CD14-positive monocyte (primary cell): ENCODE results near the gene CAPG. TPM values are rescaled to one million over a fixed set of nuclear protein-coding genes. Genes with fewer than 3 reads are reported as not detected.

Experiments
- DNase-seq, 3 donors: peaks; one replicate each; pipeline ENCODE4 v3.0.0-alpha.2; 2011 to 2022
- H2AFZ ChIP-seq: 2 replicates; pipeline ENCODE4 v1.6.0; 2012; ENCODE audit warnings: mild to moderate bottlenecking, low read depth, low read length, inconsistent platforms; ENCODE audit not compliant: insufficient read depth, poor library complexity, severe bottlenecking
- H3K27ac ChIP-seq, 2 donors: 1 replicate in 1 of 2; 2 replicates in 1 of 2; pipeline ENCODE4 v1.5.1; 2012 to 2013; ENCODE audit warnings: low read length in 2 of 2, control low read depth in 1 of 2, inconsistent platforms in 1 of 2, low read depth in 1 of 2, mild to moderate bottlenecking in 1 of 2
- H3K27me3 ChIP-seq, 2 donors: one replicate each; pipeline versions ENCODE4 v1.6.0 to v1.6.1; 2011 to 2013; ENCODE audit warnings: low read length in 2 of 2; ENCODE audit not compliant: control insufficient read depth in 2 of 2, insufficient read depth in 2 of 2
- H3K36me3 ChIP-seq, 2 donors: replicated peaks in 1 of 2; 1 replicate in 1 of 2; 2 replicates in 1 of 2; pipeline versions ENCODE4 v1.5.1 to v1.6.1; 2012 to 2013; ENCODE audit warnings: low read length in 2 of 2, control low read depth in 1 of 2, inconsistent platforms in 1 of 2, mild to moderate bottlenecking in 1 of 2; ENCODE audit not compliant: insufficient read depth in 2 of 2, control insufficient read depth in 1 of 2
- H3K4me1 ChIP-seq, 2 donors: 1 replicate in 1 of 2; 2 replicates in 1 of 2; pipeline versions ENCODE4 v1.5.1 to v1.6.1; 2012 to 2013; ENCODE audit warnings: low read length in 2 of 2, control low read depth in 1 of 2, inconsistent platforms in 1 of 2, mild to moderate bottlenecking in 1 of 2, moderate library complexity in 1 of 2; ENCODE audit not compliant: insufficient read depth in 2 of 2, control insufficient read depth in 1 of 2
- H3K4me2 ChIP-seq: replicated peaks from 2 replicates; pipeline ENCODE3; 2012; ENCODE audit warnings: low read length, moderate library complexity, mild to moderate bottlenecking; ENCODE audit not compliant: poor library complexity, severe bottlenecking; ENCODE audit errors: extremely low read depth
- H3K4me3 ChIP-seq, 3 experiments: fragments of 200-600 bp in 1 of 3; sonication (generic) in 1 of 3; replicated peaks in 1 of 3; 1 replicate in 2 of 3; 2 replicates in 1 of 3; pipeline ENCODE4 v1.5.1; 2011 to 2013; ENCODE audit warnings: low read length in 3 of 3, mild to moderate bottlenecking in 3 of 3, control low read depth in 2 of 3, low read depth in 2 of 3, inconsistent platforms in 1 of 3, moderate library complexity in 1 of 3
- H3K79me2 ChIP-seq: 2 replicates; pipeline ENCODE4 v1.6.0; 2012; ENCODE audit warnings: mild to moderate bottlenecking, control low read depth, inconsistent platforms, low read length, moderate library complexity; ENCODE audit not compliant: insufficient read depth
- H3K9ac ChIP-seq: 2 replicates; pipeline ENCODE4 v1.6.0; 2017; ENCODE audit warnings: low read length, mild to moderate bottlenecking; ENCODE audit not compliant: insufficient read depth, poor library complexity, severe bottlenecking
- H3K9me3 ChIP-seq, 2 donors: replicated peaks in 1 of 2; 1 replicate in 1 of 2; 2 replicates in 1 of 2; pipeline versions ENCODE4 v1.5.1 to v1.6.1; 2012 to 2013; ENCODE audit warnings: low read length in 2 of 2, control low read depth in 1 of 2; ENCODE audit not compliant: control insufficient read depth in 1 of 2, insufficient read depth in 1 of 2
- H4K20me1 ChIP-seq: 2 replicates; pipeline ENCODE4 v1.6.0; 2012; ENCODE audit warnings: mild to moderate bottlenecking, low read length, control low read depth, moderate library complexity; ENCODE audit not compliant: insufficient read depth
- H3K27ac Mint-ChIP-seq, 7 donors: one replicate each; pipeline ENCODE4 v1.8.0; 2020; ENCODE audit warnings: mild to moderate bottlenecking in 7 of 7, mixed read lengths in 7 of 7, moderate library complexity in 6 of 7, inconsistent platforms in 2 of 7
- H3K27me3 Mint-ChIP-seq, 3 donors: one replicate each; pipeline ENCODE4 v1.8.0; 2021 to 2022; ENCODE audit warnings: low read depth in 3 of 3, mild to moderate bottlenecking in 3 of 3, mixed read lengths in 3 of 3, moderate library complexity in 3 of 3, inconsistent platforms in 1 of 3
- H3K36me3 Mint-ChIP-seq, 2 donors: one replicate each; pipeline ENCODE4 v1.8.0; 2020; ENCODE audit warnings: mixed read lengths in 2 of 2, inconsistent platforms in 1 of 2, mild to moderate bottlenecking in 1 of 2
- H3K4me1 Mint-ChIP-seq: one replicate; pipeline ENCODE4 v1.8.0; 2020; ENCODE audit warnings: mild to moderate bottlenecking, mixed read lengths
- H3K4me3 Mint-ChIP-seq, 2 donors: one replicate each; pipeline ENCODE4 v1.8.0; 2020; ENCODE audit warnings: mild to moderate bottlenecking in 2 of 2, mixed read lengths in 2 of 2, moderate library complexity in 1 of 2
- H3K9me3 Mint-ChIP-seq, 7 donors: one replicate each; pipeline ENCODE4 v1.8.0; 2020 to 2022; ENCODE audit warnings: mixed read lengths in 7 of 7, mild to moderate bottlenecking in 6 of 7, moderate library complexity in 6 of 7, inconsistent platforms in 2 of 7
- CTCF ChIP-seq: fragments of 200-600 bp; IDR thresholded peaks from one replicate; pipeline ENCODE4 v1.8.0; 2022; ENCODE audit warnings: antibody characterized with exemption, mild to moderate bottlenecking
- WGBS: methylation state at CpG from one replicate; pipeline ENCODE4 v1.1.5; 2013; ENCODE audit warnings: missing lambda C conversion rate; ENCODE audit not compliant: insufficient coverage; 5-methylcytosine and 5-hydroxymethylcytosine counted together
- intact Hi-C, 2 donors: fragments of 100-400 bp; cut with micrococcal nuclease; formaldehyde crosslinking; loops; one replicate each; pipeline versions ENCODE4 v1.15.0 to v1.15.1; 2023
- polyA plus RNA-seq, 3 donors: library from polyadenylated mRNA; depleted of rRNA in 1 of 3; unstranded in 2 of 3; stranded (reverse) in 1 of 3; fragments of 300-500 nt in 2 of 3; fragments of >200 nt in 1 of 3; fragmentation: Illumina TruSeq in 2 of 3; gene quantifications; 1 replicate in 2 of 3; 2 replicates in 1 of 3; pipeline ENCODE4 v1.2.3, GENCODE V29; 2012 to 2021

The CAPG gene
- polyA plus RNA-seq, 3 donors = 474 to 847 (median 631) TPM

GRCh38 chr2:85354286-85355072 lies 55.7 kb downstream of the CAPG start, which contains the start of the genes ELMOD3 and RETSAT:
Gene ELMOD3 (plus strand): TSS chr2:85354769. CDS start chr2:85357199, 2,430 bp downstream.
Gene RETSAT (minus strand): TSS chr2:85354528. CDS start chr2:85354507, 21 bp downstream.
- Histone ChIP-seq H3K9ac (peak within 1 kb of the TSS; percentile 86), H3K27me3 (no peaks in the 10 kb centered on the region), H3K79me2 (peaks cover 46% of the 10 kb centered on the region), H3K9me3 (no peaks in the 10 kb centered on the region), H3K4me1 (peaks cover 14 to 22% of the 10 kb centered on the region in 2 donors), H3K4me2 (peak within 1 kb of the TSS; percentile 84), H3K36me3 (peaks cover 36 to 61% of the 10 kb centered on the region in 2 donors), H2AFZ (peak within 1 kb of the TSS; percentile 91), H3K27ac (peak within 1 kb of the TSS; percentile 67 to 91), H3K4me3 (peak within 1 kb of the TSS; percentile 78 to 93 (median 88)), H4K20me1 (no peaks in the 10 kb centered on the region)
- no peak for TF ChIP-seq CTCF
- Mint-ChIP-seq H3K27me3 (peaks cover 0 to 4% (median 0%) of the 10 kb centered on the region in 3 donors), H3K4me1 (peaks cover 33% of the 10 kb centered on the region), H3K4me3 (peak within 1 kb of the TSS; percentile 95 to 100), H3K36me3 (peaks cover 49 to 53% of the 10 kb centered on the region in 2 donors), H3K27ac (peak within 1 kb of the TSS; percentile 94 to 100 (median 98)), H3K9me3 (no peaks in the 10 kb centered on the region)
- DNase-seq = peak; percentile 96 to 98 (median 97)
- intact Hi-C loops = loop anchor here in 1 of 2 donors (2.0 kb wide), 1 partner anchor 28 kb away; the partner anchor contains the start of gene TGOLN2
- under 1% methylated on average over 42 of the region's 42 CpGs for WGBS

GRCh38 chr2:85353876-85354285 lies 56.3 kb downstream of the CAPG start:
- Mint-ChIP-seq H3K27me3 (peaks cover 0 to 4% (median 0%) of the 10 kb centered on the region in 3 donors), H3K4me1 (peaks cover 33% of the 10 kb centered on the region), H3K36me3 (peaks cover 50 to 54% of the 10 kb centered on the region in 2 donors), H3K4me3 (peak overlapping the region; percentile 95 to 100), H3K9me3 (no peaks in the 10 kb centered on the region), H3K27ac (peak overlapping the region; percentile 93 to 100 (median 97))
- H3K27me3 ChIP-seq = no peaks in the 10 kb centered on the region
- H3K4me1 ChIP-seq = peaks cover 14 to 22% of the 10 kb centered on the region in 2 donors
- H3K36me3 ChIP-seq = peaks cover 39 to 61% of the 10 kb centered on the region in 2 donors
- 47% methylated on average over 10 of the region's 16 CpGs for WGBS
- TF ChIP-seq CTCF = no peak
- peak overlapping the region; percentile 91 for H2AFZ ChIP-seq
- peak overlapping the region; percentile 84 for H3K4me2 ChIP-seq
- no peaks in the 10 kb centered on the region for H4K20me1 ChIP-seq
- peaks cover 46% of the 10 kb centered on the region for H3K79me2 ChIP-seq
- peak overlapping the region; percentile 78 to 93 (median 88) for H3K4me3 ChIP-seq
- peak in 2 of 3 donors; percentile 1 to 13 for DNase-seq
- H3K9ac ChIP-seq = peak overlapping the region; percentile 86
- intact Hi-C loops = loop anchor here in 1 of 2 donors (2.0 kb wide), 1 partner anchor 27 kb away; the partner anchor contains the start of gene TGOLN2
- peak overlapping the region; percentile 67 to 91 for H3K27ac ChIP-seq
- no peaks in the 10 kb centered on the region for H3K9me3 ChIP-seq
